GM23338 (cell line): ENCODE data around the gene CTXND2. TPM values are rescaled to one million over a fixed set of nuclear protein-coding genes. Genes with fewer than 3 reads are reported as not detected.

Experiments used
- ATAC-seq: fragments of 200-7000 bp; cut with Tn5 transposase; 3 replicates; pipeline ENCODE4 v1.9.1; 2020
- DNase-seq: peaks from one replicate; pipeline ENCODE4 v3.0.0-alpha.2; 2015; ENCODE audit warnings: low spot score
- H2AFZ ChIP-seq: fragments of 200-600 bp; sonication (generic); 2 replicates; pipeline ENCODE4 v1.8.0; 2016; ENCODE audit warnings: antibody characterized with exemption, mild to moderate bottlenecking, moderate library complexity
- H3F3A ChIP-seq: fragments of 200-600 bp; sonication (generic); replicated peaks from 2 replicates; pipeline ENCODE4 v1.8.0; 2017; ENCODE audit warnings: antibody characterized with exemption, mixed run types, low read depth
- H3K27ac ChIP-seq: fragments of 200-600 bp; sonication (generic); 2 replicates; pipeline ENCODE4 v1.6.1; 2016; ENCODE audit warnings: low read depth
- H3K27me3 ChIP-seq: fragments of 200-600 bp; sonication (generic); 2 replicates; pipeline ENCODE4 v1.8.0; 2016; ENCODE audit warnings: mild to moderate bottlenecking, mixed run types, moderate library complexity; ENCODE audit not compliant: insufficient read depth
- H3K36me3 ChIP-seq: fragments of 200-600 bp; sonication (generic); 2 replicates; pipeline ENCODE4 v1.8.0; 2016; ENCODE audit warnings: mild to moderate bottlenecking; ENCODE audit not compliant: insufficient read depth
- H3K4me1 ChIP-seq: fragments of 200-600 bp; sonication (generic); 2 replicates; pipeline ENCODE4 v1.8.0; 2016; ENCODE audit warnings: mild to moderate bottlenecking, moderate library complexity; ENCODE audit not compliant: insufficient read depth
- H3K4me2 ChIP-seq: fragments of 200-600 bp; sonication (generic); 2 replicates; pipeline ENCODE4 v1.7.1; 2017; ENCODE audit warnings: mixed run types
- H3K4me3 ChIP-seq: fragments of 200-600 bp; sonication (generic); 2 replicates; pipeline ENCODE4 v1.6.1; 2016; ENCODE audit warnings: mixed run types
- H3K79me2 ChIP-seq: fragments of 200-600 bp; sonication (generic); replicated peaks from 2 replicates; pipeline ENCODE4 v1.8.0; 2017; ENCODE audit warnings: mild to moderate bottlenecking; ENCODE audit not compliant: insufficient read depth
- H3K9me2 ChIP-seq: fragments of 200-600 bp; sonication (generic); 2 replicates; pipeline ENCODE4 v1.8.0; 2017; ENCODE audit not compliant: insufficient read depth
- H4K20me1 ChIP-seq: fragments of 200-600 bp; sonication (generic); replicated peaks from 2 replicates; pipeline ENCODE4 v1.8.0; 2017; ENCODE audit warnings: mild to moderate bottlenecking; ENCODE audit not compliant: insufficient read depth
- H3K27ac Mint-ChIP-seq: 2 replicates; pipeline ENCODE4 v1.8.0; 2020; ENCODE audit warnings: inconsistent platforms, mild to moderate bottlenecking, moderate library complexity, mixed read lengths
- H3K27me3 Mint-ChIP-seq: 3 replicates; pipeline ENCODE4 v1.8.0; 2022; ENCODE audit warnings: low read depth, mild to moderate bottlenecking, moderate library complexity, mixed read lengths, inconsistent platforms; ENCODE audit not compliant: insufficient read depth, poor library complexity
- H3K36me3 Mint-ChIP-seq: 3 replicates; pipeline ENCODE4 v1.8.0; 2021; ENCODE audit warnings: low read depth, mild to moderate bottlenecking, inconsistent platforms, moderate library complexity, mixed read lengths
- H3K4me1 Mint-ChIP-seq: 3 replicates; pipeline ENCODE4 v1.8.0; 2020; ENCODE audit warnings: mild to moderate bottlenecking, inconsistent platforms, mixed read lengths
- H3K4me3 Mint-ChIP-seq: 3 replicates; pipeline ENCODE4 v1.8.0; 2021; ENCODE audit warnings: moderate library complexity, mild to moderate bottlenecking, inconsistent platforms, mixed read lengths
- H3K9me3 Mint-ChIP-seq: 3 replicates; pipeline ENCODE4 v1.8.0; 2020; ENCODE audit warnings: moderate library complexity, mild to moderate bottlenecking, inconsistent platforms, mixed read lengths
- CREB1 ChIP-seq: fragments of 250-450 bp; sonication (Bioruptor Pico); IDR thresholded peaks from 2 replicates; pipeline ENCODE4 v1.5.0; 2020; ENCODE audit warnings: low read depth, mild to moderate bottlenecking, moderate library complexity
- CTCF ChIP-seq, 2 experiments: fragments of 200-600 bp in 1 of 2; sonication (generic) in 1 of 2; conservative IDR thresholded peaks; 2 replicates each; pipeline versions ENCODE4 v1.5.1 to v1.6.1; 2016 to 2017; ENCODE audit warnings: antibody characterized with exemption in 2 of 2, low read depth in 2 of 2, mild to moderate bottlenecking in 2 of 2, moderate library complexity in 1 of 2
- EZH2phosphoT487 ChIP-seq: fragments of 200-600 bp; sonication (generic); IDR thresholded peaks from one replicate; pipeline ENCODE4 v1.8.1; 2018; ENCODE audit warnings: antibody characterized with exemption; ENCODE audit not compliant: unreplicated experiment
- JUNB ChIP-seq: IDR thresholded peaks from one replicate; pipeline ENCODE4 v1.6.1; 2016; ENCODE audit warnings: antibody characterized with exemption; ENCODE audit not compliant: unreplicated experiment
- NANOG ChIP-seq: IDR thresholded peaks from 2 replicates; pipeline ENCODE4 v1.6.1; 2016; ENCODE audit warnings: antibody characterized with exemption, borderline replicate concordance
- POLR2AphosphoS5 ChIP-seq: IDR thresholded peaks from 2 replicates; pipeline ENCODE4 v1.6.1; 2016; ENCODE audit warnings: antibody characterized with exemption, low read depth
- STAT1 ChIP-seq: IDR thresholded peaks from one replicate; pipeline ENCODE4 v1.6.1; 2016; ENCODE audit warnings: antibody characterized with exemption; ENCODE audit not compliant: unreplicated experiment
- ZNF114 ChIP-seq: fragments of 250-450 bp; sonication (Bioruptor Pico); IDR thresholded peaks from 2 replicates; pipeline ENCODE4 v1.5.0; 2020; ENCODE audit warnings: mild to moderate bottlenecking, moderate library complexity
- ZNF331 ChIP-seq: fragments of 250-450 bp; sonication (Bioruptor Pico); IDR thresholded peaks from 2 replicates; pipeline ENCODE4 v1.5.0; 2020; ENCODE audit warnings: low read depth, mild to moderate bottlenecking, moderate library complexity
- ZNF462 ChIP-seq: fragments of 250-450 bp; sonication (Bioruptor Pico); IDR thresholded peaks from 2 replicates; pipeline ENCODE4 v1.5.0; 2020; ENCODE audit warnings: mild to moderate bottlenecking, moderate library complexity
- polyA plus RNA-seq: library from polyadenylated mRNA; unstranded; fragments of >200 nt; fragmentation: Nextera tagmentation; extraction: Ambion mirVana; gene quantifications from 2 replicates; pipeline ENCODE4 v1.2.1, GENCODE V29; 2016
- total RNA-seq: library from RNA; depleted of rRNA; stranded (reverse); fragments of >200 nt; shearing (Covaris generic); gene quantifications from 2 replicates; pipeline ENCODE4 v1.2.3, GENCODE V29; 2014
- TF ChIP-seq, protein P1 (sequence below): IDR thresholded peaks from one replicate; pipeline ENCODE4 v1.6.1; 2018; ENCODE audit warnings: antibody characterized with exemption; ENCODE audit not compliant: unreplicated experiment

The CTXND2 gene
- total and polyA plus RNA-seq, 2 experiments from 2014 or later: not detected

- TF ChIP-seq CTCF (conservative IDR thresholded peaks at IDR 0.05; ENCODE audit: low read depth in 2 of 2) (no peak), STAT1 (no peak), ZNF114 (no peak), CREB1 (CRISPR knock-in tag) (no peak), ZNF331 (CRISPR knock-in tag) (no peak), NANOG (no peak), POLR2AphosphoS5 (no peak), EZH2phosphoT487 (no peak), JUNB (no peak)
- TF ChIP-seq, protein P1, sequence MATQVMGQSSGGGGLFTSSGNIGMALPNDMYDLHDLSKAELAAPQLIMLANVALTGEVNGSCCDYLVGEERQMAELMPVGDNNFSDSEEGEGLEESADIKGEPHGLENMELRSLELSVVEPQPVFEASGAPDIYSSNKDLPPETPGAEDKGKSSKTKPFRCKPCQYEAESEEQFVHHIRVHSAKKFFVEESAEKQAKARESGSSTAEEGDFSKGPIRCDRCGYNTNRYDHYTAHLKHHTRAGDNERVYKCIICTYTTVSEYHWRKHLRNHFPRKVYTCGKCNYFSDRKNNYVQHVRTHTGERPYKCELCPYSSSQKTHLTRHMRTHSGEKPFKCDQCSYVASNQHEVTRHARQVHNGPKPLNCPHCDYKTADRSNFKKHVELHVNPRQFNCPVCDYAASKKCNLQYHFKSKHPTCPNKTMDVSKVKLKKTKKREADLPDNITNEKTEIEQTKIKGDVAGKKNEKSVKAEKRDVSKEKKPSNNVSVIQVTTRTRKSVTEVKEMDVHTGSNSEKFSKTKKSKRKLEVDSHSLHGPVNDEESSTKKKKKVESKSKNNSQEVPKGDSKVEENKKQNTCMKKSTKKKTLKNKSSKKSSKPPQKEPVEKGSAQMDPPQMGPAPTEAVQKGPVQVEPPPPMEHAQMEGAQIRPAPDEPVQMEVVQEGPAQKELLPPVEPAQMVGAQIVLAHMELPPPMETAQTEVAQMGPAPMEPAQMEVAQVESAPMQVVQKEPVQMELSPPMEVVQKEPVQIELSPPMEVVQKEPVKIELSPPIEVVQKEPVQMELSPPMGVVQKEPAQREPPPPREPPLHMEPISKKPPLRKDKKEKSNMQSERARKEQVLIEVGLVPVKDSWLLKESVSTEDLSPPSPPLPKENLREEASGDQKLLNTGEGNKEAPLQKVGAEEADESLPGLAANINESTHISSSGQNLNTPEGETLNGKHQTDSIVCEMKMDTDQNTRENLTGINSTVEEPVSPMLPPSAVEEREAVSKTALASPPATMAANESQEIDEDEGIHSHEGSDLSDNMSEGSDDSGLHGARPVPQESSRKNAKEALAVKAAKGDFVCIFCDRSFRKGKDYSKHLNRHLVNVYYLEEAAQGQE: no peak
Observed at GRCh38 chr1:150872572-150872971, 14.4 kb upstream of the CTXND2 start (continued).

- H3K4me1 Mint-ChIP-seq: peaks cover 15% of the 10 kb centered on the region; the same call in 2 of the 3 replicates
- no peaks in the 10 kb centered on the region for H3K27me3 Mint-ChIP-seq
- no peak overlapping the region for H3K4me2 ChIP-seq
- no peaks in the 10 kb centered on the region for H3K4me1 ChIP-seq
- H3F3A ChIP-seq: no peaks in the 10 kb centered on the region; the same call in 1 of the 2 replicates
- H3K27ac ChIP-seq: no peak overlapping the region
- no peaks in the 10 kb centered on the region for H3K27me3 ChIP-seq
- ATAC-seq (no peak), DNase-seq (no peak)
- H4K20me1 ChIP-seq: 0 out of 2 replicates have a peak, but pooled peaks cover 6% of the 10 kb centered on the region
- H3K4me3 ChIP-seq: no peak overlapping the region
- H3K9me3 Mint-ChIP-seq: no peaks in the 10 kb centered on the region
- peaks cover 19% of the 10 kb centered on the region; the same call in 2 of the 3 replicates for H3K36me3 Mint-ChIP-seq
- H3K27ac Mint-ChIP-seq: no peak overlapping the region
- H3K9me2 ChIP-seq: no peaks in the 10 kb centered on the region
- H3K79me2 ChIP-seq: peaks cover 72% of the 10 kb centered on the region
- H2AFZ ChIP-seq: no peak overlapping the region
- H3K4me3 Mint-ChIP-seq: no peak overlapping the region
- H3K36me3 ChIP-seq: no peaks in the 10 kb centered on the region
- TF ChIP-seq EZH2phosphoT487: no peak
- no peak for TF ChIP-seq ZNF462
- TF ChIP-seq CREB1 (CRISPR knock-in tag): no peak
- no peak for TF ChIP-seq POLR2AphosphoS5
- TF ChIP-seq ZNF114: no peak
Observed at GRCh38 chr1:150873521-150873920, 13.4 kb upstream of the CTXND2 start.
